Glomerular visceral epithelial cell (primary cell): ENCODE data around the gene FBXL16.

Experiments used
- DNase-seq: peaks from one replicate; pipeline ENCODE4 v3.0.0-alpha.2; 2016; ENCODE audit errors: extremely low spot score

FBXL16 gene

GRCh38 chr16:734981-735881, 29.6 kb upstream of the FBXL16 start:
- DNase-seq = no peak

GRCh38 chr16:734208-734980, 28.8 kb upstream of the FBXL16 start:
- no peak for DNase-seq

DNA sequence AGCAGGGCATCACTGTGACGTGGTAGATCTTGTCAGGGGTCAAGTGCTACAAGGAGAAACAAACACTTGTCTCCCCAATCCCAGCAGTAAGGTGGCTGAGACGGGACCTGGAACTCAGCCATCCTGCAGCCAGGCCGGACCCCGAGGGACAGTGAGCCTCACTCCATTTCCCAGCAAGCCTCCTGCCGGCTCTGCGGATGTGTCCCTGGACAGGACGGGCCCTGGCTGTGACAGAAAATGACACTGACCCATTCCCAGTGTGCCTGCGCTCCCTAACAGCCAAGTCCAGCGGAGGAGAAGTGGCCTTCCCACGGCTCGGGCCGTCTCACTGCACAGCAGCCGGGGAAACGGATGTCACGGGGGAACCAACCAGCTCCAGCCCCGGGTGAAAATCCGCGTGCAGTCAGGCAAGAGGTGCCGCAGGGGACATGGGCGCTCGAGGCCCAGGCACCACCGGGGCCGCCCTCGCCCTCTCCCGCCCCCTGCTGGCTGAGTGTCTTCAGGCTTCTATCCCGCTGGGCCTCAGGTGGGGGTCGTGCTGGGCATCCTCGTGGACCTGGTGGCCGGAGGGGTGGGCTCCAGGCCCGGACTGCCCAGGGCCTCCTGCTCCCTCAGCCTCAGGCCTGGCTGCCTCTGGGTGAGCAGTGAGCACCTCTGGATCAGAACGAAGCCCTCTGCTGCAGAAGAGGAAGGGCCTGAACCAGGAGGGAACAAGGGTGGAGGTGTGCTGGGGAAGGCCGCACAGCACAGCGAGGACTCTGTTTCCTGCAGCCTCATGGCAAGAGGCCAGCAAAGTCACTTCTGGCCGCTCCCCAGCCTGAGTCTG, 28.0 kb upstream of the FBXL16 start:
- no peak for DNase-seq

GRCh38 chr16:732936-733335, 27.3 kb upstream of the FBXL16 start:
- no peak for DNase-seq

- DNase-seq = no peak
These were observed 26.7 kb upstream of the FBXL16 start for GRCh38 chr16:732332-732731.

- no peak for DNase-seq
These were observed 25.3 kb upstream of the FBXL16 start for GRCh38 chr16:730666-731509.

GRCh38 chr16:729768-730665, 24.4 kb upstream of the FBXL16 start:
- no peak for DNase-seq

DNA sequence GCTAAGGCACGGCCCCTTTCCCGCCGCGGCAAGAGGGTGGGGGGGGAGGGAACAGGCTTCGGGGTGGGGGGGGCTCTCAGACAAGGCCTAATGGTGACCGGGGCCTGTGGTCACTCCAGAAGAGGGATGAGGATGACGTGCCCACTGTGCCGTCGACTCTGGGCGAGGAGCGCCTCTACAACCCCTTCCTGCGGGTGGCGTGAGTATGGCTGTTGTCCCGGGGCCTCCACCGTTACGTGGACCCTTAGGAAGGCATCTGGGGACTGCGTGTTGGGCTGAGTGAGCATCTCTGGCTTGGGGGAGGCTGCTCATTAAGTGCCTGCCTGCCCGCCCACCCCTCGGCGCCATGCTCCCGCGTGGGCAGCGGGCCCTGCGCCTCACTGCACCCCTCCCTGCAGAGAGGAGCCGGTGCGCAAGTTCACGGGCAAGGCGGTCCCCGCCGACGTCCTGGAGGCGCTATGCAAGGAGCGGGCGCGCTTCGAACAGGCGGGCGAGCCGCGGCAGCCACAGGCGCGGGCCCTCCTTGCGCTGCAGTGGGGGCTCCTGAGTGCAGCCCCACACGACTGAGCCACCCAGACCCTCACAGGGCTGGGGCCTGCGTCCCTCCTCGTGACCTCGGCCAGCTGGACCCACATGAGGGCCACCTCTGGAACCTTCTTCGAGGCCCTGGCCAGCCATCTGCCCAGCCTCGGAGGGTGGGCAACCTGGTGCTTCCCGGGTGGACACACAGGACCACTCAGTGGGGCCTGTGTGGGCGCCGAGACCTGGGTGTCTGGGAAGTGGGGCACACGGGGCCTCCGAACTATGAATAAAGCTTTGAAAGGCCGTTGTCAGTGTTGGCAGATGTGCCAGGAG, 23.5 kb upstream of the FBXL16 start:
- DNase-seq = no peak

DNA sequence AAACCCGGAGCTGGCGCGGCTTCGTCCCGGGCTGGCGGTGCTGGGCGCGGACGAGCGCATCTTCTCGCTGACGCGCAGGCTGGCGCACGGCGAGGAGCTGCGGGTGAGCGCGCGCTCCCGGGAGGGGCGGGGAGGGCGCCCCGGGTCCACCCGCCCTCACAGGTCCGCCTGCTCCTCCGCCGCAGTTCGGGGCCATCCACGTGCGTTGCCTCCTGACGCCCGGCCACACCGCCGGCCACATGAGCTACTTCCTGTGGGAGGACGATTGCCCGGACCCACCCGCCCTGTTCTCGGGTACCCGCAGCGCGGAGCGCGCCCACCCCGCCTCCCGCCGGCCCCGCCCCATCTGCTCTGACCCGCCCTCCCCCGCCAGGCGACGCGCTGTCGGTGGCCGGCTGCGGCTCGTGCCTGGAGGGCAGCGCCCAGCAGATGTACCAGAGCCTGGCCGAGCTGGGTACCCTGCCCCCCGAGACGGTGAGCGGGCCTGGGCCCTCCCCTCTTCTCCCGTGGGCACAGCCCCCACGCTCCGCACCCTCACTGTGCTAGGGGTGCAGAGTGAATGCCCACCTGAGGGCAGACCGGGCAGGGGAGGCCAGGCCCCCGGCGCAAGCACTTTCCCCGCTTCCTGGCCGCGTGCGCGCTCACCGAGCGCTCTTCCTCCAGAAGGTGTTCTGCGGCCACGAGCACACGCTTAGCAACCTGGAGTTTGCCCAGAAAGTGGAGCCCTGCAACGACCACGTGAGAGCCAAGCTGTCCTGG, 22.7 kb upstream of the FBXL16 start:
- DNase-seq = peak; percentile 78

DNA sequence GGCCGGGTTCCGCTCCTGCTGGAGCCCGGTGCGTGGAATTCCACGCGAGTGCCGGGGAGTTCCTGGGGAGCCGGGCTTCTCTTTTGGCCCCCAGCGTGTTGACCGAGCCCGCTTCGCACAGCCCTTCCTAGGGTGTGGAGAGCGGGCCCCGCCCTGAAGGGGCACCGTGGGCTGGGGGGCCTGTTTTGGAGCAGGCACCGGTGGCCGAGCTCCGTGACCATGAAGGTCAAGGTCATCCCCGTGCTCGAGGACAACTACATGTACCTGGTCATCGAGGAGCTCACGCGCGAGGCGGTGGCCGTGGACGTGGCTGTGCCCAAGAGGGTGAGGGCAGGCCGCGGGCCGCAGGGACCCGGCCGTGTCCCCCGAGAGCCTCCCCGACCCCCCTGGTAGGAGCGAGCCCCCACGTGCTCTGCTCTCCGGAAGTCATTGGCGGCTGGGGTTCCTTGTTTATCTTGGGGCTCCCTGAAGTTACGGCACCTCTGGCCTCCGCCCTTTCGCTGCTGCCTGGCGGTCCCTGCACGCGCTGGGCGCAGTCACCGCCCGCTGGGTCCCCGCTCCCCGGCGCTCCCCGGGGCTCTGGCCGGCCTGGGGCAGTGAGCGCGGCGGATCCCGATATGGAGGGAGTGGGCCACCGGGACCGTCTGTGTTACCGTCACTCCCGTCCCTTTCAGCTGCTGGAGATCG, 21.8 kb upstream of the FBXL16 start:
- DNase-seq = no peak

- DNase-seq = peak; percentile 43
These were observed 21.1 kb upstream of the FBXL16 start, which contains the start of the genes CCDC78 and HAGHL for GRCh38 chr16:726438-727290. Gene CCDC78, minus strand, starts transcription at chr16:726443. Its CDS starts 76 bp downstream, at chr16:726367. Gene HAGHL, plus strand, starts transcription at chr16:727106. Its CDS starts 404 bp downstream, at chr16:727510.

DNA sequence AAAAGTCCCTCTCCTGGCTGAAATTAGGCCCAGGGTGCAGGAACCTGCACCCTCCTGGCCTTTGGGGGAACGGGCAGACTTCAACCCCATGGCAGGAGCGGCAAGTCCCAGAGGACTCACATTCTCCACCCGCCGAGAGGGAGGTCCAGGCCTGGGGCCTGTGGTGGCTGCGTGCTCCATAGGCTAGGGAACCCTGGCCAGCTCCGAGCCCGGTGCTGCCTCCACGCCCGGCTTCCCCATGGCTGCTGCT, 20.5 kb upstream of the FBXL16 start:
- DNase-seq = no peak

DNA sequence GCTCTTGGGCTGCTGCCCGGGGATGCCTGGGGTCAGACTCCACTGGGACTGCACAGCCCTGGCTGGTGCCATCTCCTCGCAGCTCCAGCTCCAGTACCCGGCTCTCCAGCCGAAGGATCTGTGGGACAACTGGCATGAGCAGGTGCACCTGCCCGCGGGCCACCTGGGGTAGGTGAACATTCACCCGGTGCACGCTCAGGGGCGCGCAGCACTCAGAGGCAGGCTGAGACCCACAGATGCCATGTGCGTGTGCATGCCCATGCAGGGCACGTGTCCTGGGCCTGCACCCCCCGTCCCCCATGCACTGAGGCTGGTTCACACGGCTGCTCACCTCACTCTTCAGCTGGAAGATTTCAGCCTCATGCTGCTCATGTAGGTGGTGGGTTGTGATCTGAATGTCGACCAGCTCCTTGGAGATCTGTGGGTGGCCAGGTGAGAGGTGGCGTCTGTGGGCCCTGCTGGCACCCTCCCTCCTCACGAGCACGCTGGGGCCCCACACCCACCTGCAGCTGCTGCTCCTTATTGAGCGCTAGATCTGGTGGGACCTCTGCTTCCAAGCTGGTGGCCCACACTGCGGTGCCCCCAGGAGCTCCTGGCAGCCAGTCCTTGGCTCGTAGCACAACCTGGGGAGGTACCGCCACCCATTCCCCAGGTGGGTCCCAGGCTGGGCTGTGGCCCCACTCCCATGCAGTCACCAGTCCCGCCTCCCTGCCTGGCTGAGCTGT, 20.0 kb upstream of the FBXL16 start:
- no peak for DNase-seq

- no peak for DNase-seq
These were observed 19.4 kb upstream of the FBXL16 start for GRCh38 chr16:725041-725376.

DNA sequence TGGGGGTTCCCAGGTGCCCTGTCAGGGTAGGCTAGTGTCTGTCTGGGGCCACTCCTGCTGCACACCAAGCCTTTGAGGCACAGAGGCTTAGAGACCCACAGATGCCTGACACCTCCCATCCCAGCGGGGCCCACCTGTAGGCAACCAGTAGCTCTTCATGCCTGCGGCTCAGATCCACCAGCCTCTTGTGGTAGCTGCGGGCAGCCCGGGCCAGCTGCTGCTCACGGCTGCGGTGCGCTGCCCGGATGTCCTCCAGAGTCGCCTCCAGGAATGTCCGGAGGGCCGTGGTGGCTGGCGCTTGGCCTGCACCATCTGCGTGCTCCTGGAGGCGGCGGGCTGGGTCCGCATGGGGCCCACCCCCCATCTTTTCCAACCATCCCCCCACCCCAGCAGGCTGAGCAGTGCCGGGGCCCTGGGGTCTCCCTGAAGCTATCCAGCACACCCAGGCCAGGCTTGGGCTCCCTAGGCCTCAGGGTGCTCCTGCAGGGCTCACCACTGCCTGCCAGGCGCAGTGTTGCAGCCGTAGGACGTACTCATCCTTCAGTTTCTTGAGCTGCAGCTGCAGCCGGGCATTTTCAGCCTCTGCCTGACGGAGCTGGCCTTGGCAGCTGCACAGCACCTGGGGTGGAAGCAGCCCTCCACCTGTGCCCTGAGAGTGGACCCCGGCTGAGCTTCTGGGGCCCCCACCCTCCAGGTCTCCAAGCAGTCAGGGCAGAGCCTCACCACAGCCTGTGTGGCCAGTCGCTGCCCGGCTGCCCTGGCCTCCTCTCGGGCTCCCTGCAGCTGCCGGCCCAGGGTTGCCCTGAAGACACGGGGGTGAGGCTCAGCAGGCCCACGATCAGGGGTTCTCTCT, 18.8 kb upstream of the FBXL16 start:
- DNase-seq = no peak
